GM21423 (cell line): ENCODE data around the gene STAT1.

Experiments
- ATAC-seq: cut with Tn5 transposase; IDR thresholded peaks from one replicate; pipeline ENCODE4 v1.9.1; 2021; ENCODE audit warnings: mild to moderate bottlenecking, moderate library complexity; ENCODE audit not compliant: unreplicated experiment

STAT1 gene

GRCh38 chr2:190986221-190986953 lies 27.6 kb downstream of the STAT1 start:
- no peak for ATAC-seq

GRCh38 chr2:190984595-190984994 lies 29.4 kb downstream of the STAT1 start:
- ATAC-seq, result no peak

- ATAC-seq, result no peak
These were observed 31.5 kb downstream of the STAT1 start for GRCh38 chr2:190982262-190983034.

- no peak for ATAC-seq
These were observed 32.2 kb downstream of the STAT1 start for GRCh38 chr2:190981733-190982132.

- no peak for ATAC-seq
These were observed 32.6 kb downstream of the STAT1 start for GRCh38 chr2:190981333-190981732.

GRCh38 chr2:190980630-190981209 lies 33.3 kb downstream of the STAT1 start:
- no peak for ATAC-seq

- ATAC-seq, result no peak
These were observed 33.9 kb downstream of the STAT1 start for GRCh38 chr2:190979906-190980629.

GRCh38 chr2:190978389-190979053 lies 35.5 kb downstream of the STAT1 start:
- no peak for ATAC-seq

- no peak for ATAC-seq
These were observed 36.5 kb downstream of the STAT1 start for GRCh38 chr2:190977505-190977904.

- no peak for ATAC-seq
These were observed 37.5 kb downstream of the STAT1 start for GRCh38 chr2:190976521-190976920.

- ATAC-seq, result no peak
These were observed 39.2 kb downstream of the STAT1 start for GRCh38 chr2:190974629-190975361.

GRCh38 chr2:190973726-190974628 lies 40.0 kb downstream of the STAT1 start:
- no peak for ATAC-seq

GRCh38 chr2:190973262-190973661 lies 40.7 kb downstream of the STAT1 start:
- no peak for ATAC-seq

- ATAC-seq, result no peak
These were observed 41.1 kb downstream of the STAT1 start for GRCh38 chr2:190972846-190973245.

- no peak for ATAC-seq
These were observed 41.8 kb downstream of the STAT1 start for GRCh38 chr2:190972213-190972612.

GRCh38 chr2:190970873-190971506 lies 43.0 kb downstream of the STAT1 start:
- ATAC-seq, result no peak

- no peak for ATAC-seq
These were observed 43.8 kb downstream of the STAT1 start for GRCh38 chr2:190970160-190970559.

GRCh38 chr2:190968522-190968921 lies 45.4 kb downstream of the STAT1 start:
- ATAC-seq, result no peak
